Measurements from ENCODE around the gene PRKG1. TPM values are rescaled to one million over a fixed set of nuclear protein-coding genes. Genes with fewer than 3 reads are reported as not detected.

The PRKG1 gene
- total and polyA plus RNA-seq, 8 donors: 1.2 to 9.6 (median 2.9) TPM

DNA sequence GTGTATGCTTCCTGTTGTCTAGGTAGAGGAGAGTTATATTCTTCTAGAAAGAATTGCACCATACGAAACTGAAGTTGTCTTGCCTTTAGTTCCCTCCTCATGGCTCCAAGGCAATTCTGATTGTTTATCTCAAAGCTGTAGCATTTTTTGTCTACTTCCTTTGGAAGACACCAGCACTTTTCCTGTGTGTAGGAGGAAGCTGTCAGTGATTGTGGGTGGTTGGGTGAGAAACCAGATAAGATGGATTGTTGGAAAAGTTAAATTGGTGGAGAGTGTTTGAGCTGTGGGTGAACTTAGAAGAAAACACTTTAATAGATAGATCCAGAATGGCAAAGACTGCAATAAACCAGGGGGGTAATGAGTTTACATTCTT is 637.2 kb downstream of the PRKG1 start:
- H3K4me3 ChIP-seq: no peak overlapping the region
- no peak for FAIRE-seq

DNA sequence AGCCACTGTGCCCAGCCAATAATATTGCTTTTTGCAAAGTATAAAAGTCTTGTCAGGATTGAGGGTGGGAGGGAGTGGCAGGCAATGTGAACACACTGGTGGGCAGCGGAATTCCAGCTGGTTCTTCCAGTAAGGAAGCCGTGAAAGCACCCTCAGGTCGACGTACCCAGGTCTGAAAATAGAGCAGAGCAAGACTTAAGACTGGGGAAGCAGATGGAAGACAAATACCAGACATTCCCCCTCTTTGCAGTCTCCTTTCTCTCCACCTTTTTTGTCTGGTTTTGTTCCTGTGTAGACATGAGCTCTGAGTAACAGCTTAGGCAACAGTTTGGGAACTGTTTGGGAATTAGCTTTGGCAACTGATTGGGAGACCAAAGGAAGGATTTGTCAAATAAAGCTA is 642.7 kb downstream of the PRKG1 start:
- intact Hi-C loops (cut with DNase I): no loop called here
- H3K27ac ChIP-seq: no peak overlapping the region
- no peaks in the 10 kb centered on the region for H3K27me3 ChIP-seq
- no peak for FAIRE-seq
- TF ChIP-seq, protein P1, sequence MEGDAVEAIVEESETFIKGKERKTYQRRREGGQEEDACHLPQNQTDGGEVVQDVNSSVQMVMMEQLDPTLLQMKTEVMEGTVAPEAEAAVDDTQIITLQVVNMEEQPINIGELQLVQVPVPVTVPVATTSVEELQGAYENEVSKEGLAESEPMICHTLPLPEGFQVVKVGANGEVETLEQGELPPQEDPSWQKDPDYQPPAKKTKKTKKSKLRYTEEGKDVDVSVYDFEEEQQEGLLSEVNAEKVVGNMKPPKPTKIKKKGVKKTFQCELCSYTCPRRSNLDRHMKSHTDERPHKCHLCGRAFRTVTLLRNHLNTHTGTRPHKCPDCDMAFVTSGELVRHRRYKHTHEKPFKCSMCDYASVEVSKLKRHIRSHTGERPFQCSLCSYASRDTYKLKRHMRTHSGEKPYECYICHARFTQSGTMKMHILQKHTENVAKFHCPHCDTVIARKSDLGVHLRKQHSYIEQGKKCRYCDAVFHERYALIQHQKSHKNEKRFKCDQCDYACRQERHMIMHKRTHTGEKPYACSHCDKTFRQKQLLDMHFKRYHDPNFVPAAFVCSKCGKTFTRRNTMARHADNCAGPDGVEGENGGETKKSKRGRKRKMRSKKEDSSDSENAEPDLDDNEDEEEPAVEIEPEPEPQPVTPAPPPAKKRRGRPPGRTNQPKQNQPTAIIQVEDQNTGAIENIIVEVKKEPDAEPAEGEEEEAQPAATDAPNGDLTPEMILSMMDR (IDR thresholded peaks at IDR 0.05): no peak
- WGBS, 2 donors: 86 to 90% methylated on average over 4 of the region's 4 CpGs
- no peaks in the 10 kb centered on the region for H3K9me3 ChIP-seq
- ATAC-seq: no peak
- no peak overlapping the region for H3K4me3 ChIP-seq
- no peaks in the 10 kb centered on the region for H3K4me1 ChIP-seq
- no peaks in the 10 kb centered on the region for H3K36me3 ChIP-seq
- no peak for DNase-seq

More for the DNA sequence above, 637.2 kb downstream of the PRKG1 start:
- Histone ChIP-seq H3K4me1 (no peaks in the 10 kb centered on the region), H3K9me3 (no peaks in the 10 kb centered on the region), H3K27me3 (no peaks in the 10 kb centered on the region), H3K36me3 (no peaks in the 10 kb centered on the region), H3K27ac (no peak overlapping the region)
- ATAC-seq (no peak), DNase-seq (no peak)
- TF ChIP-seq, protein P1 (IDR thresholded peaks at IDR 0.05): no peak
- intact Hi-C loops (cut with DNase I): no loop called here
- 61 to 74% methylated on average over 1 of the region's 1 CpG for WGBS, 2 donors

DNA sequence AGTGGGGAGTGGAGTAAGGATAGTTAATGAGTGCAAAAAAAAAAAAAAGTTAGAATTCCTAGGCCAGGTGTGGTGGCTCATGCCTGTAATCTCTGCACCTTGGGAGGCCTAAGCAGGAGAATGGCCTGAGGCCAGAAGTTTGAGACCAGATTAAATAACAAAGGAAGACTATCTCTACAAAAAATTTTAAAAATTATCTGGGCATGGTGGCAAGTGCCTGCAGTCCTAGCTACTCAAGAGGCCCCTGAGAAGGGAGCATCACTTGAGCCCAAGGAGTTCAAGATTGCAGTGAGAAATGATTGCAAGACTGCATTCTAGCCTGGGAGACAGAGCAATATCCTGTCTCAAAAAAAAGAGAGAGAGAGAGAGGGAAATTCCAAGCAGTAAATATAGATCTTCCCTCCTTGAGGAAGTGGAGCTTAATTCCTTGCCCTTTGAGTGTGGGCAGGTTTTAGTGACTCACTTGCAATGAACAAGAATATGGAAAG is 644.6 kb downstream of the PRKG1 start:
- TF ChIP-seq, protein P1 (IDR thresholded peaks at IDR 0.05): no peak
- Histone ChIP-seq H3K4me1 (no peaks in the 10 kb centered on the region), H3K27ac (no peak overlapping the region), H3K9me3 (no peaks in the 10 kb centered on the region), H3K4me3 (no peak overlapping the region), H3K36me3 (no peaks in the 10 kb centered on the region), H3K27me3 (no peaks in the 10 kb centered on the region)
- intact Hi-C loops (cut with DNase I): no loop called here
- FAIRE-seq: no peak
- DNase-seq: no peak
- ATAC-seq: no peak

DNA sequence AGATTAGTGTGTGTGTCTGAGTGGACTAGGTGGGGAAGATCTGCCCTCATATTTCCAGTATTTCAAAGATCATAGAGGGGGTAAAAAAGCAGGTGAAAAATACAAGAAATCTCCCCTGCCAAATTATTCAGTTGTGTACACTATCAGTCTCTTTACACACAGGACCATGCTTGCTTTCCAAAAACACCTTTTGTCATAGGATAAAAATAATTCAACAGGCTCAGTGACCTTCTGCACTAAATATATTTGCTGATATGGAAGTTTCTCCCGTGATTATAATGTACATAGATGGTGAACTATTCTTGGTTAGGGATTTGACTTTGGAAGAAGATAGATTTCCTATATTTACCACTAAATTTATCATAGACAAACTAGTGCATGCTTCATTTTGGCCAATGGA is 649.8 kb downstream of the PRKG1 start:
- 28 to 44% methylated on average over 1 of the region's 1 CpG for WGBS, 2 donors
- Histone ChIP-seq H3K27ac (no peak overlapping the region), H3K36me3 (no peaks in the 10 kb centered on the region), H3K4me1 (no peaks in the 10 kb centered on the region), H3K27me3 (no peaks in the 10 kb centered on the region), H3K9me3 (no peaks in the 10 kb centered on the region), H3K4me3 (no peak overlapping the region)
- ATAC-seq (peak in 2 of 4 donors; percentile 8 to 16), DNase-seq (no peak), FAIRE-seq (no peak)
- TF ChIP-seq, protein P1 (IDR thresholded peaks at IDR 0.05): no peak
- intact Hi-C loops (cut with DNase I): no loop called here

DNA sequence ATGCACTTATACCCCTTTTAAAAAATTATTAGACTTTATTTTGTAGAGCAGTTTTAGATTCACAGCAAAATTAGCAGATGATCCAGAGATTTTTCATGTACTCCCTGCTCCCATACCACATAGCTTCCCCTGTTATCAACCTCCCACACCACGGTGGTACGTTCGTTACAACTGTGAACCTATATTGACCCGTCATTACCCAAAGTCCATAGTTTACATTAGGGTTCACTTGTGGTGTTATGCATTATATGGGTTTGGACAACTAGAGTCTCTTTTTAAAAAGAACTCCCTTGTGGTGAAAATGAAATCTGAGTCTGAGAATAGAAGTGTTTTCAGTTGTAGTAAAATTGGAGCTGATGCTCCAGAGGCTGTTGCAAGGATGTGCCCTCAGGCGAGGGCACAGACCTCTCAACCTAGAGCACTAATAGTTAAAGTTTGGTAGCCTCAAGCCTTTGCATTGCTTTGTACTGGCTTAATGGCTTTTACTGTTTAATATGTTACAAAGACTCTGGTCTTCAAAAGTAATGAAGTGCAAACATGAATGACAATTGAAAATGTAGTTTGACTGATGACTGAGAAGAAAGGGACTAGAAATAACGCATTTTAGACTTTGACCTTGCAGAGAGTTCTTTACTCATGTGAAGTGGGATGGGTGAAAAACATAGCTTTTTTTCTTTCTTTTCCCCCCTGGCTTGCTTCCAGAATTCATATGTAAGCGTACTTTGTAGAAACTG is 655.7 kb downstream of the PRKG1 start:
- Histone ChIP-seq H3K27me3 (no peaks in the 10 kb centered on the region), H3K4me3 (no peak overlapping the region), H3K4me1 (no peaks in the 10 kb centered on the region), H3K27ac (no peak overlapping the region), H3K36me3 (no peaks in the 10 kb centered on the region), H3K9me3 (no peaks in the 10 kb centered on the region)
- peak in 1 of 4 donors; percentile 29 for ATAC-seq
- no peak for DNase-seq
- WGBS, 2 donors: 55 to 57% methylated on average over 7 of the region's 7 CpGs
- intact Hi-C loops (cut with DNase I): no loop called here
- TF ChIP-seq, protein P1 (IDR thresholded peaks at IDR 0.05): no peak
- no peak for FAIRE-seq
